ENCODE data around the gene GLRA3.

DNA sequence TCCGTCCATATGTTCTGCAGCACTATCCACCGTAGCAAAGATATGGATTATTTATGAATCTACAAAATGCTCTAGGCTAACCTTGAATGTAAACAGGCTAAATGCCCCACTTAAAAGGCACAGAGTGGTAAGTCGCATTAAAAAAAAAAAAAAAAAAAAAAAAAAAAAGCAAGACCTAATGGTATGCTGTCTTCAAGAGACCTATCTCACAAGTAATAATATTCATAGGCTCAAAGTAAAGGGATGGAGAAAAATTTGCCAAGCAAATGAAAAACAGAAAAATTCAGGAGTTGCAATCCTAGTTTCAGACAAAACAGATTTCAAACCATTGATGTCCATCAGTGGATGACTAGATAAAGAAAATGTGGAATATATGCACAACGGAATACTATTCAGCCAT is 139.4 kb downstream of the GLRA3 start:
- TF ChIP-seq EZH2 (IDR thresholded peaks at IDR 0.05; ENCODE audit: low read length), result no peak
- TF ChIP-seq, protein P1, sequence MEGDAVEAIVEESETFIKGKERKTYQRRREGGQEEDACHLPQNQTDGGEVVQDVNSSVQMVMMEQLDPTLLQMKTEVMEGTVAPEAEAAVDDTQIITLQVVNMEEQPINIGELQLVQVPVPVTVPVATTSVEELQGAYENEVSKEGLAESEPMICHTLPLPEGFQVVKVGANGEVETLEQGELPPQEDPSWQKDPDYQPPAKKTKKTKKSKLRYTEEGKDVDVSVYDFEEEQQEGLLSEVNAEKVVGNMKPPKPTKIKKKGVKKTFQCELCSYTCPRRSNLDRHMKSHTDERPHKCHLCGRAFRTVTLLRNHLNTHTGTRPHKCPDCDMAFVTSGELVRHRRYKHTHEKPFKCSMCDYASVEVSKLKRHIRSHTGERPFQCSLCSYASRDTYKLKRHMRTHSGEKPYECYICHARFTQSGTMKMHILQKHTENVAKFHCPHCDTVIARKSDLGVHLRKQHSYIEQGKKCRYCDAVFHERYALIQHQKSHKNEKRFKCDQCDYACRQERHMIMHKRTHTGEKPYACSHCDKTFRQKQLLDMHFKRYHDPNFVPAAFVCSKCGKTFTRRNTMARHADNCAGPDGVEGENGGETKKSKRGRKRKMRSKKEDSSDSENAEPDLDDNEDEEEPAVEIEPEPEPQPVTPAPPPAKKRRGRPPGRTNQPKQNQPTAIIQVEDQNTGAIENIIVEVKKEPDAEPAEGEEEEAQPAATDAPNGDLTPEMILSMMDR (optimal IDR thresholded peaks at IDR 0.05 in 1 of 3, IDR thresholded peaks at IDR 0.05 in 1 of 3, conservative IDR thresholded peaks at IDR 0.05 in 1 of 3; ENCODE audit: extremely low read depth in 1 of 3, insufficient read depth in 2 of 3, low read length in 3 of 3), result no peak
